Epithelial cell of esophagus (primary cell): ENCODE results near the gene ISL2.

Source experiments
- DNase-seq: peaks from one replicate; pipeline ENCODE4 v3.0.0; 2010; ENCODE audit warnings: low read depth
- H3K4me3 ChIP-seq: 2 replicates; pipeline ENCODE4 v1.5.1; 2011; ENCODE audit warnings: mild to moderate bottlenecking, low read length, control low read depth
- TF ChIP-seq, protein P1 (sequence below): IDR thresholded peaks from 2 replicates; pipeline ENCODE4 v1.5.1; 2011; ENCODE audit warnings: low read depth, mild to moderate bottlenecking, low read length, control low read depth, inconsistent platforms; ENCODE audit not compliant: insufficient read depth; ENCODE audit errors: missing control alignments

ISL2 gene

DNA sequence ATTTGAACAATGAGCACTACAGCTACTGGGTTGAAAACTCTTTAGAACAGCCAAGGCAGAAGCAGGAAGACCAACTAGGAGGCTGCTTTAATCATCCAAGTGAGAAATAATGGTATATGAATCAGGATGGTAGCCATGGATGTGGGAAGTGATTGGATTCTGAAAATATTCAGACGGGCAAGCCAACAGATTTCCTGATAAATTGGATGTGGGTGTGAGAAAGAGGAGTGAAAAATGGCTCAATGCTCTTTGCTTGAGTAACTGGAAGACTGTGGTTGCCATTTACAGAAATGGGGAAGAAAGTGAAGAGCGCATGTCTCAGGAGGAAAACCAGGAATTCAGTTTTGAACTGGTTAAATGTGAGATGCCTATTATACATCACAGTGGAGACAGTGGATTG lies 50.4 kb downstream of the ISL2 start:
- TF ChIP-seq, protein P1, sequence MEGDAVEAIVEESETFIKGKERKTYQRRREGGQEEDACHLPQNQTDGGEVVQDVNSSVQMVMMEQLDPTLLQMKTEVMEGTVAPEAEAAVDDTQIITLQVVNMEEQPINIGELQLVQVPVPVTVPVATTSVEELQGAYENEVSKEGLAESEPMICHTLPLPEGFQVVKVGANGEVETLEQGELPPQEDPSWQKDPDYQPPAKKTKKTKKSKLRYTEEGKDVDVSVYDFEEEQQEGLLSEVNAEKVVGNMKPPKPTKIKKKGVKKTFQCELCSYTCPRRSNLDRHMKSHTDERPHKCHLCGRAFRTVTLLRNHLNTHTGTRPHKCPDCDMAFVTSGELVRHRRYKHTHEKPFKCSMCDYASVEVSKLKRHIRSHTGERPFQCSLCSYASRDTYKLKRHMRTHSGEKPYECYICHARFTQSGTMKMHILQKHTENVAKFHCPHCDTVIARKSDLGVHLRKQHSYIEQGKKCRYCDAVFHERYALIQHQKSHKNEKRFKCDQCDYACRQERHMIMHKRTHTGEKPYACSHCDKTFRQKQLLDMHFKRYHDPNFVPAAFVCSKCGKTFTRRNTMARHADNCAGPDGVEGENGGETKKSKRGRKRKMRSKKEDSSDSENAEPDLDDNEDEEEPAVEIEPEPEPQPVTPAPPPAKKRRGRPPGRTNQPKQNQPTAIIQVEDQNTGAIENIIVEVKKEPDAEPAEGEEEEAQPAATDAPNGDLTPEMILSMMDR, result no peak
- no peak for DNase-seq
- no peak overlapping the region for H3K4me3 ChIP-seq

DNA sequence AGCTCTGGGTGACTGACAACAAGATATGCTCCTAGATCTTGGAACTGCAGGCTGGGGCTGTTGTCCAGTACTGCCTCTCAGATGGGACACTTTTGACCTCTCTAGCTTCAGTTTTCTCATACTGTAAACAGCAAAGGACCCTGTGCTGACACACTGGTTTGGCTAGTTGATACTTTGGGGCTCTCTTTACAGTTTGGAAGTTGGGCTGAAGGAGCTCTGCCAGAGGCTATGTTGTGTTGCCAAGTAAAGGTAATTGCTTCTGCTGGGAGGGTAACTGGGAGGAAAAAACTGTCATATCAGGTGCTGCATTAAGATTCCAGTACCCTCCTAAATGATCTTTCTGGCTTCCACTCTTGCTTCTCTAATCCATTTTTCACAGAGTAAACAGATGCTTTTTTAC lies 54.0 kb downstream of the ISL2 start:
- no peak overlapping the region for H3K4me3 ChIP-seq
- DNase-seq, result no peak
- TF ChIP-seq, protein P1, result no peak

DNA sequence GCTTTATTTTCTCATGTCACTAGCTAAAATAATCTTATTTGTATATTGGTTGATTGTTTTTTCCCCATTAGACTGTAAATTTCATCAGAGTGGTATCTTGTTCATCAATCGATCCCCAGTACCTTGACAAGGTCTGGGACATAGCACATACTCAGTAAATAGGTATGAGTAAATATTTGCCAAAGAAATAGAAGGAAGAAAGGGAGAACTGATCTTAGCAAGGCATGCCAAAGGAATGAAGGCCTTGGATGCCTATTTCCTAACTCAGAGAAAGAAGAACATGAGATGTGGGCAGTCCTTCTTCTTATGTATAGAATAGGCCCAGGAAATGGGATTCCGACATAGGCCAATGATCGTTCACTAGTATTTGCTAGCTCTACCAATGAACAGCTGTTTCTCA lies 54.7 kb downstream of the ISL2 start:
- peak; percentile 1 for DNase-seq
- no peak overlapping the region for H3K4me3 ChIP-seq
- TF ChIP-seq, protein P1, result no peak

DNA sequence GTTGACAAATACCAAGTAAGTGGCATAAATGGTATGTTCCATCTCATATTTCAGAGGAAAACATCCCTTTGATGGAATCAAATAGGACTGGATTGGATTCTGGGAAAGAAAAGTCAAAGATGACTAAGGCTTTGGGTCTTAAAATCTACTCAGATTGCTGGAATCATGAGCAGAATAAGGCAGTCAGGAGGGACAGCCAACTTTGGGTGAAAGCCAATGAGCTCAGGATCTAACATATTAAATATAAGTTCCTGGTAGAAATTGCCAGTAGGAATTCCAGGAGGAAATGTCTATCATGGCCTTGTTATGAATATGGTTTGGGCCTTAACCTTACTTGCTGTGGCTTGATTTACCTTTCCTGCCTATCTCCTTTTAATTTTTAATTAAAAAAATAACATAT lies 55.3 kb downstream of the ISL2 start:
- H3K4me3 ChIP-seq, result no peak overlapping the region
- no peak for DNase-seq
- TF ChIP-seq, protein P1, result no peak
